ENCODE measurements around the gene FIG4.
"Not testable (repeated sequence)": the region's sequence is repeated elsewhere in the genome, so short reads cannot be mapped to it uniquely, and the experiment has no call there.

The FIG4 gene

GRCh38 chr6:109760208-109760607 is 69.1 kb downstream of the FIG4 start:
- DNase-seq (ENCODE audit: low read depth), result no peak

- DNase-seq (ENCODE audit: low read depth), result no peak
Measured at GRCh38 chr6:109762166-109762565, 71.1 kb downstream of the FIG4 start.

GRCh38 chr6:109762769-109763441 is 71.8 kb downstream of the FIG4 start:
- DNase-seq (ENCODE audit: low read depth), result peak; percentile 69

- no peak for DNase-seq (ENCODE audit: low read depth)
Measured at GRCh38 chr6:109766167-109766566, 75.1 kb downstream of the FIG4 start.

- DNase-seq (ENCODE audit: low read depth), result peak; percentile 94
Measured at GRCh38 chr6:109767961-109768360, 76.9 kb downstream of the FIG4 start.

GRCh38 chr6:109768485-109768884 is 77.4 kb downstream of the FIG4 start:
- peak; percentile 76 for DNase-seq (ENCODE audit: low read depth)

- DNase-seq (ENCODE audit: low read depth), result no peak
Measured at GRCh38 chr6:109769213-109769612, 78.1 kb downstream of the FIG4 start.

- DNase-seq (ENCODE audit: low read depth), result no peak
Measured at GRCh38 chr6:109770047-109770446, 79.0 kb downstream of the FIG4 start.

GRCh38 chr6:109770779-109771178 is 79.7 kb downstream of the FIG4 start:
- no peak for DNase-seq (ENCODE audit: low read depth)

- not testable (repeated sequence) for DNase-seq (ENCODE audit: low read depth)
Measured at GRCh38 chr6:109771939-109772755, 81.1 kb downstream of the FIG4 start.

GRCh38 chr6:109772883-109773431 is 81.9 kb downstream of the FIG4 start:
- DNase-seq (ENCODE audit: low read depth), result peak; percentile 84

- DNase-seq (ENCODE audit: low read depth), result no peak
Measured at GRCh38 chr6:109781001-109781400, 89.9 kb downstream of the FIG4 start.

- DNase-seq (ENCODE audit: low read depth), result no peak
Measured at GRCh38 chr6:109782491-109782999, 91.4 kb downstream of the FIG4 start.

GRCh38 chr6:109783250-109783986 is 92.3 kb downstream of the FIG4 start:
- DNase-seq (ENCODE audit: low read depth), result no peak

- DNase-seq (ENCODE audit: low read depth), result no peak
Measured at GRCh38 chr6:109787312-109787711, 96.2 kb downstream of the FIG4 start.

GRCh38 chr6:109788687-109789086 is 97.6 kb downstream of the FIG4 start:
- DNase-seq (ENCODE audit: low read depth), result no peak

GRCh38 chr6:109790131-109790530 is 99.0 kb downstream of the FIG4 start:
- DNase-seq (ENCODE audit: low read depth), result peak; percentile 81

- no peak for DNase-seq (ENCODE audit: low read depth)
Measured at GRCh38 chr6:109791301-109791700, 100.2 kb downstream of the FIG4 start.

GRCh38 chr6:109793021-109793420 is 101.9 kb downstream of the FIG4 start:
- no peak for DNase-seq (ENCODE audit: low read depth)

GRCh38 chr6:109793792-109794191 is 102.7 kb downstream of the FIG4 start:
- DNase-seq (ENCODE audit: low read depth), result peak; percentile 93

- DNase-seq (ENCODE audit: low read depth), result peak; percentile 85
Measured at GRCh38 chr6:109794201-109794923, 103.3 kb downstream of the FIG4 start.
